Forelimb muscle (tissue), 1 donor: ENCODE measurements around the gene NNT. TPM values are rescaled to one million over a fixed set of nuclear protein-coding genes. Genes with fewer than 3 reads are reported as not detected.
"Not testable (repeated sequence)": the region's sequence is repeated elsewhere in the genome, so short reads cannot be mapped to it uniquely, and the experiment has no call there.

ENCODE experiments used
- DNase-seq: peaks from one replicate; pipeline ENCODE4 v3.0.0-alpha.2; 2013; ENCODE audit warnings: low read depth
- polyA plus RNA-seq: library from polyadenylated mRNA; unstranded; fragments of 120-200 nt; gene quantifications from one replicate; pipeline ENCODE4 v1.2.1, GENCODE V29; 2013; ENCODE audit not compliant: insufficient read length

NNT gene
- polyA plus RNA-seq, 1 donor, result 93.3 TPM

DNA sequence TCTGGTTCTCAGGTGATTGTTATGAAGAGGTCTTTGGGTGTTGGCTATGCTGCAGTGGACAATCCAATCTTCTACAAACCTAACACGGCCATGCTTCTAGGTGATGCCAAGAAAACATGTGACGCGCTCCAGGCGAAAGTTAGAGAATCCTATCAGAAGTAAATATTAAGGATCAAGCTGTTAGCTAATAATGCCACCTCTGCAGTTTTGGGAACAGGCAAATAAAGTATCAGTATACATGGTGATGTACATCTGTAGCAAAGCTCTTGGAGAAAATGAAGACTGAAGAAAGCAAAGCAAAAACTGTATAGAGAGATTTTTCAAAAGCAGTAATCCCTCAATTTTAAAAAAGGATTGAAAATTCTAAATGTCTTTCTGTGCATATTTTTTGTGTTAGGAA, 101.3 kb downstream of the NNT start:
- DNase-seq, result no peak

DNA sequence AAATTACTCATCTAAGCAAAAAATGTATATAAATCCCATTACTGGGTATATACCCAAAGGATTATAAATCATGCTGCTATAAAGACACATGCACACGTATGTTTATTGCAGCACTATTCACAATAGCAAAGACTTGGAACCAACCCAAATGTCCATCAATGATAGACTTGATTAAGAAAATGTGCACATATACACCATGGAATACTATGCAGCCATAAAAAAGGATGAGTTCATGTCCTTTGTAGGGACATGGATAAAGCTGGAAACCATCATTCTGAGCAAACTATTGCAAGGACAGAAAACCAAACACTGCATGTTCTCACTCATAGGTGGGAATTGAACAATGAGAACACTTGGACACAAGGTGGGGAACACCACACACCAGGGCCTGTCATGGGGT, 103.6 kb downstream of the NNT start:
- not testable (repeated sequence) for DNase-seq

DNA sequence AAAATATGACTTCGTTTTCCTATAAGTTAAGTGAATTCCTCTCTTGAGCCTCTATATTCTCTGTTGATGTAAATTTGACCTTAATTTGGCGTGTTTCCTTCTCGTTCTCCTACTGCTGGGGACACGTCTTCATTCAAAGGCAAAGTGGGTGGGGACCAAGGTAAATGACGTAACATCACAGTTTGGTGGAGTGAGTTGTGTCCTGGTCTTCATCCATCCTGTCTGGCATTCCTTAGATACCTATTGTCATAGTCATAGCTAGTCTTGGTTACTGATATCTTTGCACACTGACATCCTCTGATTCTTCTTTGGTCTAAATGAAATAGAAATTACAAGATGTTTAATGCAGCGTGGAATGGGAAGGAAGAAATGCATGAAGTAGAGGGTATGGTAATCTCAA, 108.5 kb downstream of the NNT start:
- DNase-seq, result no peak

DNA sequence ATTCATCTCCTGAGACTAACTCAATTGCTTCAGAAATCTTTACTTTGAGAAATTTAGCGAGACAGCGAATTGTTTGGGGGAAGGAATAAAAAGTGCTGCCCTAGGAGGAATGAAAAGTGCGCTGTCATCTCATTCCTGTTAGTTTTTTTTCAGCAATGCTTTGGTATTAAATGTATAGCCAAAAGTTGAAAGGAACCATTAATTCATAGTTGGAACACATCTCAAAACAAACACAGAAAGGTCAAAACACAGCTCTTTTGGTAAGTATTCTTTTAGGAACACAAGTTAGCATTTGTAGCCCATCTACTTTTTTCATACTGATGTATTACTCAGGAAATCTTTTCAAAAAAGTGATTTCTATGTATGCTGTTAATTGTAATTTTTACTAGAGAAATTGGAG, 109.1 kb downstream of the NNT start:
- no peak for DNase-seq

DNA sequence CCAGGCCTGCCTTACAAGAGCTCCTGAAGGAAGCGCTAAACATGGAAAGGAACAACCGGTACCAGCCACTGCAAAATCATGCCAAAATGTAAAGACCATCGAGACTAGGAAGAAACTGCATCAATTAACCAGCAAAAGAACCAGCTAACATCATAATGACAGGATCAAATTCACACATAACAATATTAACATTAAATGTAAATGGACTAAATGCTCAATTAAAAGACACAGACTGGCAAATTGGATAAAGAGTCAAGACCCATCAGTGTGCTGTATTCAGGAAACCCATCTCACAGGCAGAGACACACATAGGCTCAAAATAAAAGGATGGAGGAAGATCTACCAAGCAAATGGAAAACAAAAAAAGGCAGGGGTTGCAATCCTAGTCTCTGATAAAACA, 116.8 kb downstream of the NNT start:
- not testable (repeated sequence) for DNase-seq

DNA sequence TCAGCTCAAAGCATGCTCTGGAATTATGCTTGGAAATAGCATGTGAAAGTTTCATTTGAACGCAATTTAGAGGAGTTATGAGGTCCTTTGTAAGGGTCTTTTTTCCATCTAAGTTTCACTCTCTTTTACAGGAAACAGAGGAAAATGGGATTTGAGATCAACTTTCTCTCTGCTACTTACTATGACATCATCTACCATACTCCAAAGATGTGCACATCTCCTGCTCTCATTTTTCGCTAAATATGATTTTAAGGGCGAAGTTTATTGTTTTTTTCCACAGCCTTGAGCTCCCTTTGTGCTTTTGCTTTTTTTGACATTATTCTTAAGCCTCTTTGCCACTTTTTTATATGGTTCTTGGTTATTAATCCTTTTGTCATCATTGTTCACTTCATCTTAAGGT, 125.6 kb downstream of the NNT start:
- DNase-seq, result no peak

DNA sequence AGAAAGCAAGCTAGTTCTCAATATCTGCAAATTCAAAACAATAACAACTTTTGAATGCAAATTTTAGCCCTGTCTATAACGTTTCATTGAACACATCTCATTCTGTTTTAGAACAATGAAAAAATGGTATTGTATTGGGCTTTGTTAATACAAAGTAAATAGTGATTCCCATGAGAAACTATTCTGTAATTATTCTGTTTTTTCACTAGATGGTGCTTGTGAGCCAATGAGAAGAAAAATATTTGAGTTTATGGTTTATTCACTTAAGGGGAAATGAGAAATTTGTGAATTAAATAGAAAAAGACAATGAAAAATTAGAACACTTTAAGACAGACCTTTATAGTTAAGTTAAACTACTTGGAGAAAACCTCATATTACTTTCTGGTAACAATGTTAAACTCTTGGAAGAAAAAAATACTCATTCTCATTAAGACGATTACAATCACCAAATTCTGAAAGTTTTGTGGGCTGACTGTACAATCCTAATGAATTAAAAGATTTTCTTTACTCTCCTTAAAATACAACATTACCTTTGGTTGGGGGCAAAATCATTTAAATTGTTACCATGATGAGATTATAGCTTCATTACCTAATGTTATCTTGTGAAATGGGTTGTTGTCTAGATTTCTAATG, 127.0 kb downstream of the NNT start:
- peak; percentile 9 for DNase-seq

DNA sequence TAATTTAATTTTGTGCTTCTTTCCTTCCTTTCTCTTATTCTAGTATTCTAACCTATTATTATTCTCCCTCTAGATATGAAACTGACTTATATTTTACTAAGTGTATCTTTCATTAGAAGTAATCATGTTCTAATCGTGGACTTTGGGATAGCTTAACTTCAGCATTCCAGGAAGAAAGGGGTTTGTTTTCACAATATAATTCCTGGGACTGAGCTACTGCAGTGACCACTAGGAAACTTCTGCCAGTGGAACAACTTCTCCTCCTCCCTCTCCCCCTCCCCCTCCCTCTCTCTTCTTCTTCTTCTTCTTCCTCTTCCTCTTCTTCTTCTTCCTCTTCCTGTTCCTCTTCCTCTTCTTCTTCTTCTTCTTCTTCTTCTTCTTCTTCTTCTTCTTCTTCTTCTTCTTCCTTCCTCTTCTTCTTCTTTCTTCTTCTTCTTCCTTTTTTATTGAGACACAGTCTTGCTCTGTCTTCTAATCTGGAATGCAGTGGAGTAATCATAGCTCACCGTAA, 127.9 kb downstream of the NNT start:
- no peak for DNase-seq

DNA sequence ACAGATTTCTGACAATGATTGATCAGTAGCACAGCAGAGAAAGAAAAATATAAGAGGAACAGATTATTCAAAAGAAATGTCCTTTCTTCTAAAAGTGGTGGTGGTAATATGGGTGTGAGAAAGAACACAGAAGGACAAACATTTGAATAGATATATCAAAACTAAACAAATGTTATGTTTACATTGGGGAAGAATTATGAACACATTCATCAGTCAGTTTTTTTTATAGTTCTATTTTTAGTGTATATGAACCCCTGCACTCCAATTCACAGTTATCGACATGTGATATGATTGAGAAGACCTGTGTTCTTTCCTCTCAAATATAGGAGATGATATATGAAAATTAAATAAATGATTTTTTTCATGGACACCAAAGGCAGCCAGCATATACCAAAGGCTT, 128.6 kb downstream of the NNT start:
- no peak for DNase-seq

DNA sequence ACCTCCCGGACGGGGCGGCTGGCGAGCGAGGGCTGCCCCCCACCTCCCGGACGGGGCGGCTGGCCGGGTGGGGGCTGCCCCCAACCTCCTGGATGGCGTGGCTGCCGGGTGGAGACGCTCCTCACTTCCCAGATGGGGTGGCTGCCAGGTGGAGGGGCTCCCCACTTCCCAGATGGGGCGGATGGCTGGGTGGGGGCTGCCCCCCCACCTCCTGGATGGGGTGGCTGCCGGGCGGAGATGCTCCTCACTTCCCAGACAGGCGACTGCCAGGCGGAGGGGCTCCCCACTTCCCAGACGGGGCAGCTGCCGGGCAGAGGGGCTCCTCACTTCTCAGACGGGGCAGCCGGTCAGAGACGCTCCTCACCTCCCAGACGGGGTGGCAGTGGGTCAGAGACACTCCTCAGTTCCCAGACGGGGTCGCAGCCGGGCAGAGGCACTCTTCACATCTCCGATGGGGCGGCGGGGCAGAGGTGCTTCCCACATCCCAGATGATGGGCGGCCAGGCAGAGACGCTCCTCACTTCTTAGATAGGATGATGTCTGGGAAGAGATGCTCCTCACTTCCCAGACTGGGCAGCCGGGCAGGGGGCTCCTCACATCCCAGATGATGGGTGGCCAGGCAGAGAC, 143.1 kb downstream of the NNT start:
- not testable (repeated sequence) for DNase-seq

DNA sequence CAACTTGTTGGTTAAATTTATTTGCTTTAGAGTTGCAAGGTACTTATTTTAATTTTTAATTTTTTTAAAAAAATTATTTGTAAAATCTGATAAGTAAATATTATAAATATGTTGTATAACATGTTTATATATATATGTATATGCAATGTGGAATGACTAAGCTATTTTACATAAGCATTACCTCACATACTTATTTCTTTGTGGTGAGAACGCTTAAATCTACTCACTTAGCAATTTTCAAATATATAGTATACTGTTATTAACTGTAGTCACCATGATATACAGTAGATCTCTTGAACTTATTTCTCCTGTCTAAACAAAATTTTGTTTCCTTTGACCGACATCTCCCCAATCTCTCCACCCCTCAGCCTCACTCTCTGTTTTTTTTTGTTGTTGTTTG, 147.8 kb downstream of the NNT start:
- no peak for DNase-seq

DNA sequence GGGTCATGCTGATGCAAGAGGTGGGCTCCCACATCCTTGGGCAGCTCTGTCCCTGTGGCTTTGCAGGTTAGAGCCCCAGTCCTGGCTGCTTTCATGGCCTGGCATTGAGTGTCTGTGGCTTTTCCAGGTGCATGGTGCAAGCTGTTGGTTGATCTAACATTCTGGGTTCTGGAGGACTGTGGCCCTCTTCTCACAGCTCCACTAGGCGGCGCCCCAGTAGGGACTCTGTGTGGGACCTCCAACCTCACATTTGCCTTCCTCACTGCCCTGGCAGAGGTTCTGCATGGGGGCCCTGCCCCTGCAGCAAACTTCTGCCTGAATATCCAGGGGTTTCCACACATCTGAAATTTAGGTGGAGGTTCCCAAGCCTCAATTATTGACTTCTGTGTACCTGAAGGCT, 150.1 kb downstream of the NNT start:
- no peak for DNase-seq

Other genes with a start within 250 kb of the NNT start
- 0.14 TPM for gene CCL28, start 190.8 kb upstream of the NNT start, polyA plus RNA-seq
- 8.9 TPM for gene TMEM267, start 119.3 kb upstream of the NNT start, polyA plus RNA-seq
- gene C5orf34, start 88.0 kb upstream of the NNT start, polyA plus RNA-seq, result 2.9 TPM
- 88.3 TPM for gene PAIP1, start 46.1 kb upstream of the NNT start, polyA plus RNA-seq